Measurements from ENCODE around the gene SPTB. TPM values are rescaled to one million over a fixed set of nuclear protein-coding genes. Genes with fewer than 3 reads are reported as not detected.
A peak's percentile ranks its signal among the peaks of the same experiment; 100 is the strongest.

Gene SPTB
- total RNA-seq, 1 experiment from 2014 or later: 2.2 TPM

DNA sequence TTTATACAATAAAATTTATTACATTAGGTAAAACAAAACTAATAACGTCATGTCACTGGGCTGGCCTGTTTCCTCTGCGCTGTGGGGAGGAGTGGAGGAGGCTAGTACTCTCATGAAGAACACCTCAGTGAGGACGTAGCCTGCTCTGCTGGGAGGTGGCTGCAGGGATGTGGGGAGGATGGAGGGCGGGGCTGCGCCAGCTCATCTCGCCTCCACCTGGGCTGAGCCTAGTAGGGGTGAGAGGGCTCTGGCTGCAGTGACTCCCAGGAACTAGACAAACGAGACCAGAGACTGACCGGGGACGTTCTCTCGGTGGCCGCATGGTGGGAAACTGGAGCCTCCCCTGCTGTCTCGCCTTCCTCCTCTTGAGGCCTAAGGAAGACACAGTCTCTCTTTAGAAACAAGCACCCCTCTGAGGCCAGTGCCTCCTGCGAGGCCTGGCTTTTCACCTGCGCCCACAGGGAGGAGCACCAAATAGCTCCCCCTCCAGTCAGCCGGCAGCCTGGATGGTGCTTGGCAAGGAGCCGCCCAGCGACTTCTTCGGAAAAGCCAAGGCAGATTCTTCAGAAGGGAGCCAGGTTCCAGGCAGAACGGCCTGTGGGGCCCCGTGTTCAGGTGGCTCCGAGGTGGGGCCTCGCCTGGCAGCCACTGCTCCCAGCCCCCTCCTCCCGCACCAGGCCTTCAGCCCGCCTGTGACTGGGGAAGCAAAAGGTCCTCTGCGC, 113.1 kb downstream of the SPTB start:
- peak; percentile 30 for DNase-seq (ENCODE audit: low read depth)

DNA sequence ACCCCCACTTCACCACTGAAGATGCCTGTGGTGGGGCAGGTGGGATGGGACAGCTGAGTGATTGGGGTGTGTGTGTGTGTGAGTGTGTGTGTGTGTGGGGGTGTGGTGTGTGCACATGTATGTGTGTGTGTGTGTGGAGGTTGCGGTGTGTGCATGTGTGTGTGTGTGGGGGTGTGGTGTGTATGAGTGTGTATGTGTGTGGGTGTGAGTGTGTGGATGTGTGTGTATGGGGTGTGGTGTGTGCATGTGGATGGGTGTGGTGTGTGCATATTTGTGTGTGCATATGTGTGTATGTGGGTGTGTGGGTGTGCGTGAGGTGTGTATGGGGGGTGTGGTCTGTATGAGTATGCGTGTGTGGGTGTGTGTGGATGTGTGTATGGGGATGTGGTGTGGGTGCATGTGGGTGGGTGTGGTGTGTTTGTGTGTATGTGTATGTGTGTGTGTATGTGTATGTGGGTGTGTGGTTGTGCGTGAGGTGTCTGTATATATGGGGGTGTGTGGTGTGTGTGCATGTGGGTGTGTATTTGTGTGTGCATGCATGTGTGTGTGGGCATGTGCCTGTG, 113.9 kb downstream of the SPTB start:
- DNase-seq (ENCODE audit: low read depth): no peak

DNA sequence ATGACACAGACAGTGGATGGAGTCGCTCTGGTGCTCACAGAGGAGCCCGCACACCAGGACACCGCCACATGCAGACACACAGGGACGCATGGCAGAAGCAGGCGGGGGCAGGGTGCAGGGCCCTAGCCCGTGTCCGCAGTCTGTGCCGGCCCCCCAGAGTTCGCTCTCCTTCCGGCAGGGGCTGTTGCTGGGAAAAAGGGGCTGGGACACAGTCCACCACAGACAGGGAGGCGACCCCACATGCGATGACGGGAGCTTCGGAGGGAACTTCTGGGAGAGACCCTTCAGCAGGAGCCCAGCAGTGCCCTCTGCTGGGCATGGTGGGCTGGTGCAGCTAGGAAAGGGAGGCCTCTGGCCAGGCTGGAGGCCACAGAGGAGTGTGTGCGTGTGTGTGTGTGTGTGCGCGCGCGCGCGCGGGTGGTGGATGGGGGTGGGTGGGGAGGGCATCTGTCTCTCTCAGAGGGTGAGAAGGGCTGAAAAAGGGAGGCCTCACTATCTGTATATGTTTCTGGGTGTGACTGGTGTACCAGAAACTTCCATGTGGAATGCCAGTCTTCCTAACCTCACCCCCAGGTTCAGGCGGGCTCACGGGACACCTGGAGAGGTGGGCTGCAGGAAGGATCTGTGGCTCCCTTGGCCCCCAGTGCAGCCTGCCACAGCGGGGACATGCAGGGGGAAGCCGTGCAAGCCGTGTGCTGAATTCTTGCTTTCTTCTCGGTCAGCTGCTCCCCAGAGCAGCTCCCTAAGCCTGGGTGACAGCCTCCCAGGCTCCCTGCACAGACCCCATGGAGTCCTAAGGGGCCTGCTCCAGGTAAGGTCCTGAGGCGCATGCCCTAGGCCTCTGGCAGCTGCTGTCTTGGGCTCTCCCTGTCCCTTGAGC, 114.8 kb downstream of the SPTB start:
- peak; percentile 88 for DNase-seq (ENCODE audit: low read depth)

DNA sequence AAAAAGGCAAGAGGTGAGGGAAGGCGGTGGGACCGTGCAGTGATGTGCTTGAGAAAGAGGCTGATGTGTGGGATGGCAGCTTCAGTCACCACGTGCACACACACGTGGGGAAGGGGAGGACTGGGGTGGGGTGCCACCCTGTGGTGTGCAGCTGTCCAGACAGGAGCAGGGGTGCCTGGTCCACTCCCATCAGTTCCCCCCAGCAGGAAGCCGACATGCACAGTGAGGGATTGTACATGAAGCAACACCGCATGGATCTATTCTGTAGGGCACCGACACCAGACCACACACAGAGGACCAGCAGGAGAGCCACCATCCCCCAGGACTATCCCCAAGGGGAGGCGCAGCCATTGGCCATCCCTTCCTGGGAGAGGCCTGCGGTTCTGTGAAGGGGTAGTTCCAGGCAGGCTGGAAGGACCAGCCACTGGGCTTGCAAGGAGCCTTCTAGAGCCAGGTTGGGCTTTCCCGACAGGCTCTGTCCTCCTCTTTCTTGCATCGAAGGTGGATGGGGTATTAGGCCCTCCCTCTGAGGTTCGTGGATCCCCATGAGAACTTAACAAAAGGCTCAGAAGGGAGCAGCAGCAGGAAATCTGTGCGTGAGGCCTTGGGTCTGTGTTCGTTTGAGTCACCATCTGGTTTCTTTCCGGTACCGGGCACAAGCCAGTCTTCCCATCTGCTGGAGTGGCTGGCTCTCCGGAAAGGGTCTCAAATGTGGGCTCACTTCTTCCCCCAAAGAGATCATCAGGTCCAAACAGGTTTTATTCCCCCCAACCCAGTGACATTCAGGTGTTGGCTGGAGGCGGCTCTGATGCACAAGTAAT, 115.7 kb downstream of the SPTB start:
- DNase-seq (ENCODE audit: low read depth): peak; percentile 78

DNA sequence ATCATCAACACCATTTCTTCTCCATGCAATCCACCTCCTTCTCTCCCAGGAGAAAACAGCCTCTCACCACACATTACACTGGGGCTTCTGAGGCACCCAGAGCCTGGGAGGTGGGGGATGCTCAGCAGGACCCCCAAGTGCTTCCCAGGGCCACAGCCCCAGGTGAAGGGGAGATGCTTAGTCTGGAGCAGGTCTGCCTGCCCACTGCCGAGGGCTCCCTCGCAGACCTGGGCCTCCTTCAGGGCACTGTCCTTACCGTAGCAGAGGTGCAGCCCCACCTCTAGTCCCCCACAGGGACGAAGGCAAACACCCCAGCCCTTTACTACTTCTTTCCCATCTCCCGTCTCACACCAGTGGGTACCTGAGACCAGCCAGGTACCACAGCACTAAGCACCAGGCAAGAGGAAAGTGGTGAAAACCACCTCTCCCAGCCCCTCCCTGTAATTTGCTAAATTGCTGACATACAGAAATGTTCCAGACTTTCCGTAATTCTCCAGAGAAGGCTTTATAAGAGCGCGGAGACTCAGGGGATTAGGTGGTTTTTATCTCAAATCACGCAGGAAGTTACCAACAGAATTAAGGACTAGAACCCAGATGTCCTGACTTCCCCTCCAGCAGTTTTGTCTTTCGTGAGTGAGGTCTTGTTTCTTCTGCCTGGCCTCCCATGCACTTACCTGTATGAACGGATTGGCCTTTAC, 116.5 kb downstream of the SPTB start:
- no peak for DNase-seq (ENCODE audit: low read depth)

DNA sequence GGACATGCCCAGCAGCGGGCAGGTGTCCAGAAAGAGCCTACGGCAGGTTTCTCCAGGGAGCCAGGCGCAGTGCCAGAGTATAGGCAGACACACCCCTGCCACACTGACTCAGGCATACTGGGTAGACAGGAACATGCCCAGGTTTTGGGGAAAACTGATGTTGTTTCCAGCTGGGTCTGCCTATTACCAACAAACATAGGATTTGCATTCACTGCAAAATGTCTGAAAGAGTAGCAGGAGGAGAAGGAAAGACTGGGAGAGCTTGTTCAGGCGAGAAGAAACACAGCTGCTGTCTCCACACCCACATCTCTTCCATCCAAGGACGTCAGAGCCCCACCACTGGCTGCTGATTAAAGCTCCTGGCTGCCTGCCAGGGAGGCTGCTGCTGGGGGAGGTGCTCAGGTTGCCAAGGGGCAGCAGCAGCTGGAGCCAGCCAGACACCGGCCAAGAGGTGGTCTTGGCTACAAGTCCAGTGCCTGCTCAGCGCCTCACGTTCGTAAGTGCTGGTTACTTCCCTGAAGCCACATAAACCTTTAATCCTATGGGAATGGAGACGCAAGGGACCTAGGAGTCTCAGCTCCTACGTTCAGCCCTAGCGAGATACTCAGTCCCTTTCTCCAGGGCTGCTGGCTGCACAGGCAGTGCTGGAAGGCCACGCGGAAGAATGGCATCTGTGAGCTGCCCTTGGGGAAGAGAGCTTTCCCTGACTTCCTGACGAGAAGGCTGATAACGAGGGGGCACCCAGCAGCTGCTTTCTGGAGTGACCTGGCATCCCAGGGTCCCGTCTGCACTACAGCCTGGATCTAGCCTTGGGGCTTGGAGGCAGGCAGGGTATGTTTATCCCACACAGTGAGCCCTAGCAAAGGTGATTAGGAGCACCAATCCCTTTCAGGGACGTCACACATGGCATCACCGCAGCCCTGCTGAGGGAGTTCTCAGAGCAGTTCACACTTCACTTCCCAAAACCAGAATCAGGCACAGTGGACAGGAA, 117.4 kb downstream of the SPTB start:
- peak; percentile 93 for DNase-seq (ENCODE audit: low read depth)

DNA sequence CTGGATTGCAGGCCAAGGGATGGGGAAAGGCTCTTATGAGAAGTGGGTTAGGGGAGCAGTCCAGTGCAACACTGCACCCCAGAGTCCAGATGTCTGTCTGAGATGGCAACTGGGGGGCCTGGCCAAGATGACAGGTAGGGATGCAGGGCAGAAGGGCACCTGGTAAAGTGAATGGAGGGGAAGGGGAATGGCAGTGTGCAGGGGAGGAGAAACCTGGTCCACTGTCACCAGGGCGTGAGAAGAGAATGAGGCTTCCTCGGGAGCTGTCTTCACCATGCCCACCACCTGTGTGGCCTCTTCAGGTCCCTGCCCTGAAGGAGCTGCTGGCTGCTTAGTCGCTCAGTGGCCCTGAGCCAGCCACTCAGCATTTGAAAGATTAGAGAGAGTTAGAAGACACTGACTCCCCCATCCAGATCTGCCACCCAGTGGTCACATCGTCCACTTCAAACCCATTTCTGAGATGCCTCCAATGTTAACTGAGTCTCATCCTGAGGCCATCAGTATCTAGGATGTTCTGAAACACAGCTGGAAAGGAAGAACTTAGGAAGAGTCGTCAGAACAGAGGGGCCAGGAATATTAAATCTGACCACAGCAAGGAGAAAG, 118.2 kb downstream of the SPTB start:
- DNase-seq (ENCODE audit: low read depth): peak; percentile 56

DNA sequence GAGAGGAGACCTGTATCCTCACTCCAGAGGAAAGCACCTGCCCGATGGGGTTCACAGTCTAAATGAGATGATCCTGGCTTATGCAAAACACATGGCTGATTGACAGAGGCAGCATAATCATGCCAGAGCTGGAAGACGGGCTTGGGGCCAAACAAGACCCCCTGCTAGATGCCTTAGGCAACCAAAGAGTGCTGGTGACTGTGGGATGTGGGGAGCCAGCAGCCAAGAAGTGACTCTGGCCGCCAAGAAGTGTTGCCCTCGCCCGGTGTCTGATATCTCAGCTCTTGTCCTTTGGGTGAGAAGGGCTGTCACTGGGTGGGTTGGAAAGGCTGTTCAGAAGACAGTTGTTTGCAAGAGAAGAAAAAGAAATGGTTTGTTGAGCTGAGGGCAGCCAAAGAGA, 118.8 kb downstream of the SPTB start:
- no peak for DNase-seq (ENCODE audit: low read depth)

DNA sequence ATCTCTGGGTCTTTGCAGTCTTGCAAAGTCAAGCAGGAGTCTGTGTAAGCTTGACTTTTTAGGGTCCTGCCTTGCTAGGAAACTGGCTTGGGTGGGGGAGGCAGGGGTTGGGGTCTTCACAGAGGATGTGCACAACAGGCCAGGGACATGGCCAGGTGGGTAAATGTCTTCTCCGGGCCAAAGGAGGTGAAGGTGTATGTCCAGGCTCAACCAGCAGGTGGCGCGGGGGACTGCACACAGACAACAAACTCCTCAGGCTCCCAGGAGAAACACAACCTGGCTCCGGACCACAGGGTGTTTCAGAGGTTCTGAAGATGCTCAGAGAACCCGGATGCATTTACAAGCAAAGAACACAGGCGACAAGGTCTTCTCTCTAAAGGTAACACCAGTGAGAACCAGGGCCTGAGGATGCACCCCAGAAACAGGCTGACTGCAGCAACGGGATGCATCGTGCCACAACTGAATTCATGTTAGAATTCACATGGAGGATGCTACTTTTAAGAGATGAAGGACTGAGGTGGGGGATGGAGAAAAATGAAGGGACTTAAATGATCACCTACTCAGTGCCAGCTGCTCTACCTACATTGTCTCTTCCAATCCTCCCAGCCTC, 119.5 kb downstream of the SPTB start:
- peak; percentile 75 for DNase-seq (ENCODE audit: low read depth)

DNA sequence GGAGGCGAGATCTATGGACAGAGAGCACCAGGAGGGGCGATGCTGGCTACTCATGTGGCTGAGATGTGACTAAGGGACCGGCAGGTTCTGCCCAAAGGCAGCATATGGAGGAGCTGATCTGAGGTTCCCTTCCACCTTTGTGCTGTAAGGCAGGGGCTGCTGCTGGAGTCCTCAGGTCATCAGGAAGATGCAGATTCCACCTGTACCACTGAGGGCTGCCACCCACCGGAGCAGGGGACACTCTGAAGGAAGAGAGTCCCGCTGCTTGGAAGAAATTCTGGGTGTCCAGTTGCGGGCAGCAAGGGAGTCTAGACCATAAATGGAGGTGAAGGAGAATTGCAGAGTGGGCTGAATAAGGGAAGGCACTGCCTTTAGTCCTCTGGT, 120.2 kb downstream of the SPTB start:
- no peak for DNase-seq (ENCODE audit: low read depth)

DNA sequence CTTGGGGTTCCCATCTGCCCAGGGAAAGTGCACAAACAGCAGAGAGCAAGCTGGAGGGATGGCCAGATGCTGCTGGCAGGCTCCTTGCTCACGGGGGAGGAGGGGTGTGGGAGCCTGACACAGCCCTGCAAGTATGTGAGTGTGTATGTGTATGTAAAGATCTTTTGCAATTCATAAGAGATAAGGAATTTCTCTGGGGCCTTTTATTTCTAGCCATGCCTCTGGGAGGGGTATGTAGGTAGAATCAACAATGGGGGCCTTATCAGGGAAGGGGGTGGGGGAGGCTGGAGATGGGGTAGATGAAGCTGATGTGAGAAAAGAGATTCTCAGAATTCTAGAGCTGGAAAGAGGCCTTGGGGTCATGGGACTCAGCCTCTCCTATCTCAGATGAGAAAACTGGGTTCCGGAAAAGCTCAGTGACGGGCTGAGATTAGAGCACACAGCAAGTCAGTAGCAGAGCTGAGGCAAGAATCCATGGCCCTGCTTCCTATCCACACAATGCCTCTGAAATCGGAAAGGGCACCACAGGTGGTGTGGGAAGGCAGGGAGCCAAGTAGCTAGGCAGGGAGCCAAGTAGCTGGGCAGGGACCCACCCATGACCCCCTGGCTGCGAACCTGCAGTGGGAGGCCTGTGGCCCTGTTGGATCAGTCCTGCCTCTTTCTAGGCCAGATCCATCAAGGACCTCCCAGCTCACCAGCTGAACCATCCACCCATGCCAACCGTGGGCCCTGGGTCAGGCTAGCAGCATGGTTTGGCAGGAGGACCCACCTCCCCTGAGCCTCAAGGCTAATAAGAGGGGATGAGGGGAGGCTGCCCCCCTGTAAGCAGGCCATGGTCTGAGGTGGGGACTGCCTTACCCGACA, 120.8 kb downstream of the SPTB start:
- DNase-seq (ENCODE audit: low read depth): peak; percentile 92

DNA sequence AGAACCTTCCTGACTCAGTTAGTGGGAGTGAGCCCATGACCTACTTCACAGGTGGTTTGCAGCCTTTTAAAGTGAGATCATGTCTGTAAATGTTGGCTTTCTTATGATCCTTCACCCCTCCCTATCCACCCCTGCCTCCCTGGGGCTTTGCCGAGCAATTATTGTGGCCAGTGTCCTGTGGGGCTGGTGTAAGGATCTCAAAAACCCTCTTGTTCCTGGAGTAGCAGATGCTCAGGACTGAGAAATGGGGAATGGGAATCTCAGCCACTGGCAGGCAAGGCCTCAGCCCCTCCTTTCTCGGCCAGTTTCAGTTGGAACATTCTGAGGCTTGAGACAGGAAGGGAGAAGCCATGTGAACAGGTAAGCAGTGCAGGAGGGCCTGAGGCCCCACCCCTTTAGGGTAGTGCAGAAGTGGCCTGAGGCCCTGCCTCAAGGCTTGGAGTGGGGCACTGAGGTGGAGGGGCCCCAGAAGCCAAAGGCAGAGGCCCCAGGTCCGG, 121.6 kb downstream of the SPTB start:
- peak; percentile 91 for DNase-seq (ENCODE audit: low read depth)

DNA sequence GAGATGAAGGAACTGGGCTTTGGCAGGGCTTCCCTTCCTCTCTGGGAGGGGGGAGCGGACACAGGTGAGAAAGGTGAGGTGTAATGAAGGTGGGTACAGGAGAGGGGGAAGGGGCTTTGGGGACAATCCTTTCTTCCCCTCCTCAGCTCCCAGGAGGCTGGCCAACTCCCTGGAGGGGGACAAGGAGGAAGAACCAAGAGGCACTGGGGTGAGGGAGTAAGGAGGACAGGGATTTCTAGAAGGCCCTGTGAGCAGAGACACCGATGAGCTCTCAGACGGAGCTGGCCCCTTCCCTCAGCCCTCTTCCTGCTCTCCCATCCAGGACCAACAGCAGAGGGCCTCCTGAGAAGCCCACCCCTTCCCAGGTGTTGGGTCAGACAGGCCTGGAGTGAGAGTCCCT, 122.1 kb downstream of the SPTB start:
- DNase-seq (ENCODE audit: low read depth): no peak

DNA sequence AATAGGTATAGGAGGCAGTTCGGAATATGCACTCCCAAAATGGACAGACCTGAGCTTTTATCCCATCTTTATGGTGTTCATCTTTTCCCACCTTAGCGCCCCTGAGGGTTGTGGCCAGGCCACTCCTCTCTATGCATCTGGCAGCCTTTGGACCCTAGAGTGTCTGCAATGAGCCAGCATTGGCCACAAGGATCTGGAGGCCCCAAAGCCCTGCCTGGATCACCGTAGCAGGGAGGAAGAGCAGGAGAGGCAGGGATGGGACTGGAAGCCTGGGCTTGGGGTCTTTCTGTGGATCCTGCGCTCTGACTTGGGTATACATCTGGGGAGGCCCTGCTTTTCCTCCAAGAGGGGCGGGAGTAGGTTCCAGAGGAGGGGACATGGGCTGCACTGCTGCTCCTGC, 123.0 kb downstream of the SPTB start:
- DNase-seq (ENCODE audit: low read depth): no peak

DNA sequence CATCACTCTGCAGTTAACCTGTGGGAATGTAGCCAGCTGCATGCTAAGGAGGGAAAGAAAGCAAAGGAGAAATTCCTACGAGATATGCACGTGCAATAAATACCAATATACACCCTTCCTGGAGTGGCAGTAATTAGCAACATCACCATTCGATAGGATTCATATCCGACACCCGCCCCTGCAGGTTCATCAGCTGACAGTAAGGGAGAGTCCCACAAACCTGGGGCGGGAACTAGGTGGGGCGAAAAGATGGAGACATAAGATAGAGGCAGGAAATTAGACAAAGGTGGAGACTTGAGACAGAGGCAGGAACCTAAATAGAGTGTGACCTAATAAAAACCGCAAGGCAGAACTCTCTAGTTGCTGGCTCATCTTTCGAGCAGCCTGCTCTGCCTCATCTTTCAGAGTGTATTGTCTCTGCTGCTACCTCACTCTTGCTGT, 123.9 kb downstream of the SPTB start:
- peak; percentile 82 for DNase-seq (ENCODE audit: low read depth)

DNA sequence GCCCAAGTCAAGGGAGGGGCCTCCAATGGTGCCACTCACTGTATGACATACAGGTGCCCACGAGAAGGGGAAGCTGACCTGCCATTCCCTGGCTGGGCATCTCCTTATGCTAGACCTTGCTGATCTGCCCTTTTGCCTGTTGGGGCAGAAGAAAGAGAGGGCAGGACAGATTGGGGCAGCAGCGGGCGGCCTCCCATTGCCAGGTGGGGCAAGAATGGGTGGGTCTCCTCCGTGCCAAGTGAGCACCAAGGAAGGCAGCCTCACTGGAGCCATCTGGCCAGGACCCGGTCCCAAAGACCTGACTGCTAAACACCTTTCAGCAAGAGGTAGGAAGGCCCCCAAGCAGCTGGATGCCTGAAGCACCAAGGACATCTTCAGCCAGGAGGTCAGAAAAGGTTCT, 125.0 kb downstream of the SPTB start:
- DNase-seq (ENCODE audit: low read depth): no peak

DNA sequence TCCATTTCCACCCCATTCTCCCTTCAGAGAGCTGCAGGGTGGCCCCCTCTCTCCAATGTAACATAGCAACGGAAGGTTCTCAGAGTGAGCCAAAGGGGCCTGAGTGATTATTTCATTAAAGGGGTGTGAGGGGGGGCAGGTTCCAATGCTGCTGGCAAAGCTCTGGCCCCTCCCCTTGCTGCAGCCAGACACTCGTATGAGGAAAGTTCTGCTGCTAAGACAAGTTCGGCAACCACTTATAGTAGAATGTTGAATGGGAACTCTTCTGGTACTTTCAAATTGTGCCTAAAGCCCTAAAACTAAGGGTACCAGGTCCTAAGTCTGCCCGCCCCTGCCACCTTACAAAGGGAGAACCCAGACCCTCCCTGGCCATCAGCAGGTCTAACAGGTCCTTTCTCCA, 125.7 kb downstream of the SPTB start:
- DNase-seq (ENCODE audit: low read depth): no peak

DNA sequence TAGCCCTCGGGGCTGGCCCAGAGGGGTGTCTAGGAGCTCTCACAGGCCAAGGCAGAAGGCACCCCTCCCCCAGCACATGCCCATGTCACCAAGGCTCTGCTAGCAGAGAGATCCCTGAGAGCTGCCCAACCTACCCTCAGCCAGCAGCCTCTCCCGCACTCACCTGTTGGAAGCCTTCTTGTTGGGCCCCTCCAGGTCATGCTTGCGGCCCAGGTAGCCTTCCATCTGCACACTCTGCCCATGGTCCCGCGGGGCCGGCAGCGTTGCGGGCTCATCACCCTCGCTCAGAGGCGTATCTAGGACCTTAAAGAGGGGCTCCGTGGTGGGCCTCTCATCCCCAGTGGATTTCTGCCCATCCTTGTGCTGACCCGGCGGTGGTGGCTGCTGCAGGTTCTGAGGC, 126.3 kb downstream of the SPTB start:
- DNase-seq (ENCODE audit: low read depth): no peak
